HG02870 (cell line): ENCODE results near the gene AP4S1.
A peak's percentile ranks its signal among the peaks of the same experiment; 100 is the strongest.
"Not testable (repeated sequence)": the region's sequence is repeated elsewhere in the genome, so short reads cannot be mapped to it uniquely, and the experiment has no call there.

ENCODE experiments used
- ATAC-seq: cut with Tn5 transposase; IDR thresholded peaks from one replicate; pipeline ENCODE4 v1.9.1; 2021; ENCODE audit warnings: mild to moderate bottlenecking, moderate library complexity; ENCODE audit not compliant: unreplicated experiment

AP4S1 gene, protein sequence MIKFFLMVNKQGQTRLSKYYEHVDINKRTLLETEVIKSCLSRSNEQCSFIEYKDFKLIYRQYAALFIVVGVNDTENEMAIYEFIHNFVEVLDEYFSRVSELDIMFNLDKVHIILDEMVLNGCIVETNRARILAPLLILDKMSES

DNA sequence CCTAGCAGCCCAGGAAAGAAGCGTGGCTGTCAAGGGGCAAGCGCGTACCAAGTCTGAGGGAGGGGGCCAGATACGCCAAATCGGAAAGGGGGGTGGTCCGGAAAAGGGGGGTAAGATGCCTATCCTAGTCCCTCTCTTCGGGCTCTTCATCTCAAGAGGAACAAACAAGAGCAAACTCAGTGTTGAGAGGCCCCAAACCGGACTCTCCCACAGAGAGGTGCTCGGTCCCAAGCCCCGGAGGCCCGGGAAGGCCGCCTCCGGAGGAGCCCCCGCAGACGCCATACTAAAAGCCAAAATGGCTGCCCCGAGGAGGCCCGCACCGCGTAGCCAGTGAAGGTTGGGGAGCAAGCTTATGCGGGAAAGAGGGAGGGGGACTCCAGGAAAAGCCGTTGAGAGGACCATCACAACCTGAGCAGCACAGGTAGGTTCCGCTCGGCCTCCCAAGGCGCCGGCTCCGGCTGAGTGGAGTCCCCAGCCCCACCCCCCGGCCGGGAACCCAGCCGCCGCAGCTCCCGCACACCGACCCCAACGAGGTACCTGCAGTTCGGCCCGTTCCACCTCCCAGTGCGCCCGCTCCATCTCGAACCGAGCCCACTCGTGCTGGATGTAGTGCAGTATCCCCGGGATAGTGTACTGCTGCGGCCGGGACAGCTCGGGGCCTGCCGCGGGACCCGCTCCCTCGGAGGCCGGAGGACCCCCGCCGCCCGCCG, at the start of gene AP4S1:
Gene AP4S1, plus strand, starts transcription at position 283 of the 710 bp plus-strand sequence. CDS start 40,548 bp downstream, outside the sequence.
- ATAC-seq, result no peak

DNA sequence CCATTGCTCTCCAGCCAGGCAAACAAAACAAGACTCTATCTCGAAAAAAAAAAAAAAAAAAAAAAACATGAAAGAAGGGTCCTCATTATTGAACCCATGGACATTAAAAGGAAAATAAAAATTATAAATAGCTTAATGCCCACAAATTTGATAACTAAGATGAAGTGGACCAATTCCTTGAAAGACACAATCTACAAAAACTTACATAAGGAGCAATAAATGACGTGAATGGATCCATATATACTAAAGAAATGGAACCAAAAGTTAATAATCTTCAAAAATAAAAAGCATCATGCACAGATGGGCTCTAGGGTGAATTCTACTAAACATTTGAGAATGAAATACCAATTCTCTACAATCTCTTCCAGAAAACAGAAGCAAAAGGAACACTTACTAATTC, 47.7 kb upstream of the AP4S1 start:
- ATAC-seq, result no peak

DNA sequence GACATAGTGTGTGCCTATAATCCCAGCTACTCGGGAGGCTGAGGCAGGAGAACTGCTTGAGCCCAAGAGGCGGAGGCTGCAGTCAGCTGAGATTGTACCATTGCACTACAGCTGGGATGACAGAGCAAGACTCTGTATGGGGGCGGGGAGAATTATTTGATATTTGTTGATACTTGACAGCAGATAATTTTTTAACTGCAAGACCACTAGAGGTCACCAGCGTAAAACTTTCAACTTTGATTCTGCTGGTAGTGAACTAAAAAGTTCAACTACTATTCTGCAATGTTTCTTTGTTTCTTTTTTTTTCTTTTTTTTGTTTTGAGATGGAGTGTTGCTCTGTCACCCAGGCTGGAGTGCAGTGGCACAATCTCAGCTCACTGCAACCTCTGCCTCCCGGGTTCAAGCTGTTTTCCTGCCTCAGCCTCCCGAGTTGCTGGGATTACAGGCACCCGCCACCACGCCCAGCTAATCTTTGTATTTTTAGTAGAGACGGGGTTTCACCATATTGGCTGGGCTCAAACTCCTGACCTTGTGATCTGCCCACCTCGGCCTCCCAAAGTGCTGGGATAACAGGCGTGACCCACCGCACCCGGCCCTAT, 45.2 kb upstream of the AP4S1 start:
- ATAC-seq, result not testable (repeated sequence)

DNA sequence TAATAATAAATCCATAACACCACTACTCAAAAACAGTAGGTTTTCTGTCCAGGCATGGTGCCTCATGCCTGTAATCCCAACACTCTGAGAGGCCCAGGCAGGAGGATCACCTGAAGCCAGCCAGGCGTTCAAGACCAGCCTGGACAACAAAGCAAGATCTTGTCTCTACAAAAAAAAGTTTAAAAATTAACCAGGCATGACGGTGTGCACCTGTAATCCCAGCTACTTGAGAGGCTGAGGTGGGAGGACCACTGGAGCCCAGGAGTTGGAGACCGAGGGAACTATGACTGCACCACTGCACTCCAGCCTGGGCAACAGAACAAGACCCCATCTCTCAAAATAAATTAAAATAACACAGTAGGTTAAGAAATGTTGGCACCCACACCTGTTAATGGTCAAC, 44.5 kb upstream of the AP4S1 start:
- ATAC-seq, result no peak

DNA sequence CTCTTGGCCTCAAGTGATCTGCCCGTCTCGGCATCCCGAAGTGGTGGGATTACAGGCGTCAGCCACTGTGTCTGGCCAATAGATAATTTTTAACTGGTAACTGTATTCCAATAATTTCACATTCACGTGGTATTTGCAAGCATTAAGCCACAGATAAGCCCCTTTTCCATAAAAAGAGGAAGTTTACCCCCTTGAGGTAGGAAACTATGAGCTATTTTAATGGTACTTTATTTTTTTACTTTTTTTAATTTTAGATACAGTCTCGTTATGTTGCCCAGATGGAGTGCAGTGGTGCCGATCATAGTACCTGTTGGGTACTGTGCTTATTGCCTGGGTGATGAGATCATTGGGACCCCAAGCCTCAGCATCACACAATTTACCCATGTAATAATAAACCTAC, 42.9 kb upstream of the AP4S1 start:
- ATAC-seq, result no peak

DNA sequence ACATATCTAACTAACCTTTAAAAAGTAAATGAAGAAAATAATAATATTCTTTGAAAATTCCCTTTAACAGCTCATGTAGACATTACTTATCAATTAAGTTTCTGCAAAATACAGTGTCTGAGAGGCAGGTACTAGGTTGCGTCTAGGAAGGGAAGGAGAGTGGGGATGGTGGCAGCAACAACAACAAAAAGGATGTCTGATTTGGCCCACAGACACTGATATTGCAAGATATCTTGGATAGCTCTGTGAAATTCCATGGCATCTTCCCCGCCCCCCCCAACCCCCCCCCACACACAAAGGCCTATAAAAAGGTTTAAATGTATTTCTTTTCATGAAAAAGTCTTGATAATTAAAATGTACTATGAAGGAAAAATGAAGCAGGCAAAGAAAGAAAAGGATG, 41.6 kb upstream of the AP4S1 start:
- ATAC-seq, result no peak

DNA sequence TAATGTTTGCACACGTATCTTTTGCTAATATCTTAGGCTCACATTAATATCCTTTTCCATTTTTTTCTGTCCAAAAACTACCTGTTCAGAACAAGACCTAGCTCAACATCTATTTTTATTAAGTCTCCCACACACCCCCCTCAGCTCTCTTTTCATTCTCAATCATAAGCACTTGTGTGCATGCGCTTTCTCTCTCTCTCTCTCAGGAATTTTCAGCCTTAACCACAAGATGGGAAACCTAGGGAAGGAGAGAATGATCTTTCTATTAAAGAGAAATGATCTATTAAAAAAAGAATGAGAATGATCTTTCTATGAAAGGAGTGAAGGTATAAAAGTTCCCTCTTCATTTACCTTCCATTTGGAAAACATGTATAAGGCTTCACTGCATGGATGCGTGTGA, 39.7 kb upstream of the AP4S1 start:
- no peak for ATAC-seq

DNA sequence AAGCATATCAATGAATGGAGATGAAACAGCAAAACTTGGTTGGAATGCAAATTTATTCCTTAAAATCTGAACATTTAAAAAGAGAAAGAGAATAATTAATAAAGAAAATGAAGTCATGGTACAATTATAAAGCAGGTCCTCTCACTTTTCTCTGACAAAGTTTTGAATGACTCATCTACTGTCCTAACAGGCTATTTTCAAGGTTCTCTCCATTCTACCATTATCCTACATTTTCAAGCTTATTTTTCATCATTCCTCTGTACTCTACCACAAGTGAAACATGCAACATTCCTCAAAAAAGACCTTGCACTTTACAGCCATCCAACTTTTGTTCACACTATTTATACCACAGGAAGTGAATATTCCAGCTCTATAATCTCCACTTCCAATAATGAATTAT, 36.9 kb upstream of the AP4S1 start:
- no peak for ATAC-seq

DNA sequence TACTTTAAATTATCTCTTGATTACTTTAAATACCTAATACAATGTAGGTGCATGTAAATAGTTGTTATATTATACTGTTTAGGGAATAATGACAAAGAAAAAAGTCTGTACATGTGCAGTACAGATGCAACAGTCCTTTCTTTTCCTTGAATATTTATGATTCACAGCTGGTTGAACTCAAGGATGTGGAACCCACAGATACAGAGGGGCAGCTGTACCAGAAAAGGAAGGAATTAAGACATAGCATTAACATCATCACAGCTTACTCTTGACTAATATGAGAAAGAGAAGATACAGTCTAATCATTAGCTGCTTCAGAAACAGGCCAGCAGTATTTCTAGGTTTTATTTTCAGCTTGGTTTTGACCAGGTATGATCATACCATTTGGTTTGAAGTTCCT, 34.7 kb upstream of the AP4S1 start:
- ATAC-seq, result no peak

DNA sequence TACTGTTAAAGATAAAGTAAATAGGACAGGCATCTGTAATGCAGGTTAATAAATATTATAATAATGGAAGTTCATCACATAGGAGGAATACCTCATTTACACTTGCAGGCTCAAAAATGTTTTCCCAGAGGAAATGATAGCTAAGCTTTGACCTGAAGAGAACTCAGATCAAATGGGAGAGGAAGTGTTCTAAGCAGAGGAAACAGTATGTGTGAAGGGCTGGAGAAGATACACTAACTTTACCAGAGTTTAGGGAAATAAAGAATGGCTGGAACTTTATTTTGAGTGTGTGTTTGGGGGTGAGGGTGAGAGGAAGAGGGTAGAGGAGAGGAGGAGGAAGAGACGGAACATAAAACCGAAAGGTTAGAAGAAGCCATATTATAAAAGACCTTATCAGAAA, 34.0 kb upstream of the AP4S1 start:
- no peak for ATAC-seq

DNA sequence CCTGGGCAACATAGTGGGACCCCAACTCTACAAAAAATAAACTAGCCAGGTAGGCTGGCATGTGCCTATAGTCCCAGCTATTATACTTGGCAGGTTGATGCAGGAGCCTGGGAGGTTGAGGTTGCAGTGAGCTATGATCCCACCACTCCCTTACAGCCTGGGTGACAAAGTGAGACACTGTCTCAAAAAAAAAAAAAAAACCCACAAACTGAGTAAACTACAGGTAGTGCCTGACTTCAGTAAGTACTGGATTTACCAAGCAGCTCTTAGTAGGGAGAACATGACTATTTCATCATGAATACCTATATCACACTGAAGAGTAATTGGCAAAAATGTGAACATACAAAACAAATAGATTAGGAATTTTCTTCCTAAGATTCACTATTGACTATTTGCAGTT, 32.4 kb upstream of the AP4S1 start:
- ATAC-seq, result no peak

DNA sequence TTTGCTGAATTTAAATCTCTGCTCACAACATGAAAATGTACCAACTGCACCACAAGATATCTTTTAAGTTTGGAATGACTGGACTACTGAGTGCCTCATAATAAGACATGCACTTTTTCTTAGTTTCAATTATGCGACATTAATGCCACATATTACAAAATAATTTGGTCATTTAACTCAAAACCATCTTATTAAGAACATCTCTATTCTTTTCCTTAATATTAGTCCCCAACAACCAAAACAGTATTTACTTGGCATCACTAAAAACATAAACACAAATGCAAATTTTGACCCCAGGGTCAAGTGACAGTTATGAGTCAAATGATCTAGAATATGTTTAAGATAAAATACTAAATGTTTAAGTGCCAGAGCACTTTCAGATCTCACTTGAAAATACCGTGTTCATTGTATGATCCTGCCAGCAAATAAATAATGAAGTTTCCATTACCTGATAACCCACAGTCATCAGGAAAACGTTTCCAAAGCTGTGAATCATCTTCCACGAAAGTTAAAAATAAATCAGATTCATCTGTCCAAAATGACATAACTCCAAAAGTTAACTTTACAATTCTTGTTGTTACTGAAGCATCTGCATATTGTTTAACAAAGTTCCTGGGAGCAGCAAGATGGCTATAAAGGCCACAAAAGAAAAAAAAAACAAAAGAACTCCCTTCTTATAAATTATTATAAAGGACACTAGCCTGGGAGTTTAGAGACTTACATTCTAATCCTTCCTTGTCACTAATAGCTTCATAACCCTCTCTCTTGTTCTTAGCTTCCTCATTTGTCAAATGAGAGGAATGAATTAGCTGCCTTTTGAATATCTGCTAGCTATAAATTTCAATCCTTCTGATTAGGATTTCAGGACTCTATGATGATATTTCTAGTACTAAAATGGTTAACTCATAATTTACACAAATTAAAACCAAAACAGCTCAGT, 30.5 kb upstream of the AP4S1 start:
- peak; percentile 67 for ATAC-seq

DNA sequence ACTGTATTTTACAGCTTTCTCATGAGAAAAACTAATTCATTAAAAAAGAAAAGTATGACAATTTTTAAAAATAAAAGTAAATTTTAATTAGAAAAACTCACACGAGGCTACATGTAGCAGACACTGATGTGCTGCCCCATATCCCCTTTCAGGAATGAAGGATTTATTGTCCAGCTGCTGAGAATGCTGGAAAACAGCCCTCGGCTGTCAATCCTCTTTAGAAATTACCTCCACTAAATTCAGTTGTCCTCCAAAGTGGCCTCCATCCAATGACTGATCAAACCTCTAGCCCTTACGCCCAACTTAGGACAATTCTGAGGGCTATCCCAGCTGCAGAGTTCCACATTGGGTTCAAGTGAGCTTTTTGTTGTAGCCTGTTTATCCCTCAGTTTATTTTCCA, 29.8 kb upstream of the AP4S1 start:
- no peak for ATAC-seq

DNA sequence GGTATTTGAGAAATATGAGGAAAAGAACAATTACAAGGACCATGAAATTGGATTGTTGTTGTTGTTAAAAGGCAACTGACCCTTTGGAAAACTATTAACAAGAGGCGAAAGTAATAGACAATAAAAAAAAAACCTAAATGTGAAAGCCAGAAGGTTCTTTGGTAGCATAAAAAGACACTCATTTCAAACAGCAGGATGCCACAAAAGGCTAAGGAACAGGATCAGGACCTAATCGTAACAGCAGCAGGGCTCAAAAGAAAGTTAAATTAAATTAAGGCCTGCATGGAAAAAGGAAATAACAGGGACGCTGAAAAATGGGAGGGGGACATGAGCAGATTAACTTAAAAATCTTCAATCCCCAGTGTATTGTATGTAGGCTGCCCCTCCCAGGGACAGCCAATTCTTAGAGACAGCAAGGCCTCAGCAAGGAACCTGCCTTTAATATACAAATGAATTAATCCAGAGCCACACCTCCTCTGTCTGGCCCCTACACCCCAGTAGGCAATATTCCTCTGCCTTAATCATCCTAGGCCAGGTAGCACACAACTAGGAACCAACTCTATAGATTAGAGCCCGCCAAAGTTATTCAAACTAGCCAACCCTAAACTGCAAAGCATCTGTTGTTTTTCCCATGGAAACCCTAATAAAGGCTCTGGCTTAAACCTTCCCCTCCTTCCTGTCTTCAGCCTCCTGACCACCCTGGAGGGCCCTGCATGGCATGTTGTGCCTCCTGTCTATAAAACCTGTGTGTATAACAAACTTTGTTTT, 28.4 kb upstream of the AP4S1 start:
- no peak for ATAC-seq

DNA sequence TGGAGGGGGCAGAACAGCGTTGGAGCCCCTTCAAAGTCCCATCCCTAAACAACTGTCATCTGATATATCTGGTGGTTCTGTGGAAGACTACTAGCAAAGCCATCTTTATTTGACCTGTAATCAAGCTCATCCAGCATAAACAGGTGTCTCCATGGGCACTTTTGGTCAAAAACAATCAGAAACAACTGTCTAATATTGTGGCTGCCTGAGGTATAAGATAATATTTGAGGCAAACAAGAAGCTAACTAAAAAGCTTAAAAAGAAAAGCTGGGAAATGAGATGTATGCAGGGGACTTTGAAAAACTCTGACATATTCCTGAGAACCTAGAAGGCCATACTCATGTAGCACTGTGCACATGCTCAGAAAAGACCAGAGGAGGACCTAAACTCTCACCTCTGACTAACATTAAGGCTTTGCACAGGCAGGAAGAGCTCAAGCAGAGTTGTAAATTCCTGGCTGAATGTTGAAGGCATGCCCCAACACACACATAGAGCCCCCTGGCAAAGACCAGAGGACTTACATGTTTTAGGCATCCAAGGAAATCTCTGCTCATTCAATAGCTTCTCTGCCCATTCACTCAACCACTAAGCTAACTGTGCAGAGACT, 27.2 kb upstream of the AP4S1 start:
- ATAC-seq, result no peak

DNA sequence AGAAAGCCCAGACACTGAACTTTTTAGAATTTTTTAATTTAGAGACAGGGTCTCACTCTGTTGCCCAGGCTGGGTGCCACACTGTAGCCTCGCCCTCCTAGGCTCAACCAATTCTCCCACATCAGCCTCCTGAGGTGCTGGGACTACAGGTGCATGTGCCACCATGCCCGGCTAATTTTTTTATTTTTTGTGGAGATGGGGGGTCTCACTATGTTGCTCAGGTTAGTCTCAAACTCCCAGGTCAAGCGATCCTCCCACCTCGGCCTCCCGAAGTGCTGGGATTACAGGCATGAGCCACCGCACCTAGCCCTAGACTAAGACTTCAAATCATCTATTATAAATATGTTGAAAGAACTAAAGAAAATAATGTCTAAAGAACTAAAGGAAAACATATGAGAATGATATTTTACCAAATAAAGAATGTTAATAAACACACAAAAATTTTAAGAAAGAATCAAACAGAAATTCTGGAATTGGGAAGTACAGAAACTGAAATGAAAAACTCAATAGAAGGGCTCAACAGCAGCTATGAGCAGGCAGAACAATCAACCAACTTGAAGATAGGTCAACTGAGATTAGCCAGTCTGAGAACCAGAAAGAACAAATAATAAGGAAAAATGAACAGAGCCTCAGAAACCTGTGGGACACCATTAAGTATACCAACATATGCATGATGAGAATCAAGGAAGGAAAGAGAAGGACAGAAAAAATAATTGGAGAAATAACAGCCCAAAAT, 26.2 kb upstream of the AP4S1 start:
- no peak for ATAC-seq

DNA sequence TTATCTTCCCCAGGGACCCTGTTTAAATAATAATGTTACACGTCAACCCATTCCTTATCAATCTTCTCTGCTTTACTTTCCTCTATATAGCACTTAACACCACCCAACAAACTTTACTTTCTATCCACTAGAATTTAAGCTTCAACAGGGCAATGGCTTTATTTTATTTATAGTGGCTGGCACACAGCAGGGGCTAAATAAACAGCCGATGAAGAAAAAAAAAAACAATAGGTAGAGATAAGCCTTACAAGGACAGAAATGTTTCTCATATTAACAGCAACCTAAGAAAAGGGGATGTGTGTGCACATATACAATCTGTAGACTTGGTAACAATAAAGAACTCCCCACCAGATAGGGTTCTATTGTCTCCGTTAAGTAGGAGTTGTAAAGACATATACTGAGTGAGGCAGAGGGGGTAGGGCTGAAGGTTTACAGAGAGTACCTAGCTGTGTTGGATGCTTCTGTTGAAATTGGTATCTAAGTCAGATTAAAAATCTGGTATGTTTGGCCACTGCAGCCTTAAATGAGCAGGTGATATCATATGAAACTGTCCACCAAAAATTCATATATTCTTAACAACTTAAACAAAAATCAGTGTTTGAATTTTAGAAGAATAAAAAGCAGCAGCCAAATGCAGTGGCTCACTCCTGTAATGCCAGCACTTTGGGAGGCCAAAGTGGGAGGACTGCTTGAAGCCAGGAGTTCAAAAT, 24.7 kb upstream of the AP4S1 start:
- ATAC-seq, result no peak

DNA sequence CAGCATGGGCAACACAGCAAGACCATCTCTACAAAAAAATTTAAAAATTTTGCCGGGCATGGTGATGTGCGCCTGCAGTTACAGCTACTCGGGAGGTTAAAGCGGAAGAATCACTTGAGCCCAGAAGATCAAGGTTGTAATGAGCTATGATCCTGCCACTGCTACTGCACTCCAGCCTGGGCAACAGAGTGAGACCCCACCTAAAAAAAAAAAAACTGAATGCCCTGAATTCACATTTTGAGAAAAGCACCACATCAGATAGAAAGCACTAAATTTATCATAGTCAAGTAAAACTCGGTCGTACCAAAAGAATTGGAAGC, 24.1 kb upstream of the AP4S1 start:
- no peak for ATAC-seq

DNA sequence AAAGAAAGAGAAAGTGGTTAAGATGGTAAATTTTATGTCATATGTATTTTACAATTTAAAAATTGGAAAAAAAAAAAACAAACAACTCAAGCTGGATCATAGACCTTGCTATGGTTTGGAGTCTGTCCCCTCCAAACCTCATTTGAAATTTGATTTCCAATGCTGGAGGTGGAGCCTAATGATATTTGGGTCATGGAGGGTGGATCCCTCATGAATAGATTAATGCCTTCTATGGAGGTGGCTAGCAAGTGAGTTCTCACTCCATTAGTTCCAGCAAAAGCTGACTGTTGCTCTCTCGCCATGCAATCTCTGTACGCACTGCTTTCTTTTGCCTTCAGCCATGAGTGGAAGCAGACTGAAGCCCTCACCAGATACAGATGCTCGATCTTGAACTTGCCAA, 22.2 kb upstream of the AP4S1 start:
- no peak for ATAC-seq
